HPDE6-E6E7 (cell line): ENCODE measurements around the gene SIRT6.
"Not testable (repeated sequence)": the region's sequence is repeated elsewhere in the genome, so short reads cannot be mapped to it uniquely, and the experiment has no call there.

Source experiments
- DNase-seq: peaks from one replicate; pipeline ENCODE4 v3.0.0; 2011; ENCODE audit warnings: missing footprints; ENCODE audit errors: extremely low spot score

Gene SIRT6

DNA sequence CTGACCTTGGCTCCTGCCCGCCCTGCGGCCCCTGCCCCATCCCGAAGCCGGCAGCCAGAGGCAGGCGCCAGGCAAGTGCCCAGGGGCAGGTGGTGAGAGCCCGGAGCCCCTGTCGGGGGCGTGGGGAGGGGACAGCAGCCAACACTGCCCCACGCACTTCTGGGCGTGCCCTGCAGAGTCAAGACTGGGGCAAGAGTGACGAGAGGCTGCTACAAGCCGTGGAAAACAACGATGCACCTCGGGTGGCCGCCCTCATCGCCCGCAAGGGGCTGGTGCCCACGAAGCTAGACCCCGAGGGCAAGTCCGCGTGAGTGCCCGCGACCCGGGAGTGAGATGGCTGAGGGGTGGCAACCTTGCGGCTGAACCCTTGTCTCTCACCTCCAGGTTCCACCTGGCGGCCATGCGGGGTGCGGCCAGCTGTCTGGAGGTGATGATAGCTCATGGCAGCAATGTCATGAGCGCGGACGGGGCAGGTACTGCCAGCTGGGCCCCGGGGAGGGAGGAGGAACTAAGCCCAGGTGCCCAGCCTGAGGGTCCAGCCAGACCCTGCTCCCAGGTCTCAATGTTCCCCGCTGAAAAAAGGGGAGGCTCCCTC, 17.4 kb upstream of the SIRT6 start:
- DNase-seq, result no peak

DNA sequence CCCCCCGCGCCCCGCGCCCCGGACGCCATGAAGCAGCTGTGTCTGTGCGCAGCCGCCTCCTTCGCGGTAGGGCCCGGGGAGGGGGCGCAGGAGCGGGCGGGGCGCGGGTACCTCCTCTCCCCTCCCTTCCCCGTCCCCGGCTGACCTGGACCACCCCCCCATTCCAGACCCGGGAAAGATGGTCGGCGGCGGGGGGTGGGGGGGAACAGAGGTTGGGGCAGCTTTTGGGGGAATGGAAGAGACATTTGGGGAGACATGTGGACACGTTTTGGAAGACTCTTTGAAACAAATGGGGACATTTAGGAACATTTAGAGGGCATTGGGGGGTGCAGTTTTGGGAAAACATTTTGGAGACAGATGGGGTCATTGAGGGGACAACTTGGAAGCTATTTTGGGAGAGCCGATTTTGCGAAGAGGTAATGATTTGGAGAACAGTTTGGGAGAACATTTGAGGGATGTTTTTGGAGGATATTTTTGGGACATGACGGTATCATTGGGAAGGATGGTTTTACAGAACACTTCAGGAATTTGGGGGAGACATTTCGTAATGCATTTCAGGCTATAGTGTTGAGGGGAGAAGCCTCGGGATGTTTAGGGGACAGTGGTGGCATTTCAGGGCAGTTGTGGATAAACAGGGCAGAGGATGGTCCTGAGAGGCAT, 16.2 kb upstream of the SIRT6 start:
- DNase-seq, result no peak

DNA sequence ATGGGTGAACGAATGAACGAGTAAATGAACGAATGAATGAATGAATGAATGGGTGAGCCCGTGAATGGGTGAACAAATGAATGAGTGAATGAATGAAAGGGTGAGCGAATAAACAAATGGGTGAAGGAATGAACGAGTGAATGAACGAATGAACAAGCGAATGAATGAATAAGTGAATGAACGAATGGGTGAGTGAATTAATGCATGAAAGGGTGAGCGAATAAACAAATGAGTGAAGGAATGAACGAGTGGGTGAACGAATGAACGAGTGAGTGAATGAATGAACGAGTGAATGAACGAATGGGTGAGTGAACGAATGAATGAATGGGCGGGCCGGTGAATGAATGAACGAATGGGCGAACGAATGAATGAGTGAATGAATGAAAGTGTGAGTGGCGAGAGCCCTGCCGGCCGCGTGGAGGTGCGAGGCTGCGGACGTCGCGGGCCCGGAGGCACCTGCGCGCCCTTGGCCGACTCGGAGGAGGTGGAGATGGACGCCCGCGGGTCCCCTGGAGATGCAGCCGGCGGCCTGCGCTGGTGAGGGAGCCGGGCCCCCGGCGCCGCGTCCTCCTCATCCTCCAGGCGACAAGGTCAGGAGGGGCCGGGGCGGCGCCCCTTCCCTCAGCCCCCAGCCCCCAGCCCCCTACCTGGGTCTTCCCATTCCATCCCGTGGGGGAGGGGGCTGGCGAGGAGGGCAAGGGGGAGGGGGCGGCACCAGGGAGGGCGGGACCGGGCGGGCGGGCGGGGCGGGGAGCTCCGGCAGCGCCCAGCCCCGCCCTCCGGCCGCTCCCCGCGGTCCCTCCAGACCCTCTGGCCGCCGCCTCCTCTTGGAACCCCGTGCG, 15.5 kb upstream of the SIRT6 start:
- DNase-seq, result no peak

- no peak for DNase-seq
These were observed 14.9 kb upstream of the SIRT6 start for GRCh38 chr19:4197228-4197624.

GRCh38 chr19:4196587-4197148, 14.3 kb upstream of the SIRT6 start:
- DNase-seq, result no peak

- no peak for DNase-seq
These were observed 13.6 kb upstream of the SIRT6 start for GRCh38 chr19:4196009-4196408.

DNA sequence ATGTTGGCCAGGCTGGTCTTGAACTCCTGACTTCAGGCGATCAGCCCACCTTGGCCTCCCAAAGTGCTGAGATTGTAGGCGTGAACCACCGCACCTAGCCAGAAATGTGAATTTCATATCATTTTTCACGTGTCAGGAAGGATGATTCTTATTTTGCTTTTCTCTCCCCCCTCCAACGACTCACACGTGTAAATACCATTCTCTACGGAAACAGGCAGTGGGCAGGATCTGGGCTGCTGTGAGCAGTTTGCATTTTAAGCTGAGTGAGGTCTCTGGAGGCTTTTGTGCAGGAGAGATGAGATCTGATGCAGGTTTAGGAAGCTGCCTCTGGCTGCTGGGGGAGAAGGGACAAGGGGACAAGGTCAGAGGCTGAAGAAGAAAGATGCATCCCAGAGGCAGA, 12.0 kb upstream of the SIRT6 start:
- DNase-seq, result no peak

GRCh38 chr19:4192537-4192936, 10.2 kb upstream of the SIRT6 start:
- not testable (repeated sequence) for DNase-seq

DNA sequence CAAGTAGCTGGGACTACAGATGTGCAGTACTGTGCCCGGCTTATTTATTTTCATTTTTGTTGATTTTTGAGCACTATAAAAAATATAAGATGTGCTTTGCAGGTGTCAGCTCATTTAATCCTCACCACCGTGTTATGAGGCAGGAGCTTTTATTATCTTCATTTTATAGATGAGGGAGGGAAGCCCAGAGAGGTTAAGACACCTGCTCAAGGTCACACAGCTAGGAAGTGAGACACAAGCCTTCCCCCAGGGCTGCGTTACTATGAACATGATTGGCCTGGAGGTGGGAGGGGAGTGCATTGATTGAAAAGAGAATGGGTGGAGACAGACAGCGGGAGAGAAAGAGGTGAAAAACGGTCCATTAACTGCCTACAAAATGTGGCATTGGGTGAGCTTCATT, 7.3 kb upstream of the SIRT6 start:
- DNase-seq, result no peak

DNA sequence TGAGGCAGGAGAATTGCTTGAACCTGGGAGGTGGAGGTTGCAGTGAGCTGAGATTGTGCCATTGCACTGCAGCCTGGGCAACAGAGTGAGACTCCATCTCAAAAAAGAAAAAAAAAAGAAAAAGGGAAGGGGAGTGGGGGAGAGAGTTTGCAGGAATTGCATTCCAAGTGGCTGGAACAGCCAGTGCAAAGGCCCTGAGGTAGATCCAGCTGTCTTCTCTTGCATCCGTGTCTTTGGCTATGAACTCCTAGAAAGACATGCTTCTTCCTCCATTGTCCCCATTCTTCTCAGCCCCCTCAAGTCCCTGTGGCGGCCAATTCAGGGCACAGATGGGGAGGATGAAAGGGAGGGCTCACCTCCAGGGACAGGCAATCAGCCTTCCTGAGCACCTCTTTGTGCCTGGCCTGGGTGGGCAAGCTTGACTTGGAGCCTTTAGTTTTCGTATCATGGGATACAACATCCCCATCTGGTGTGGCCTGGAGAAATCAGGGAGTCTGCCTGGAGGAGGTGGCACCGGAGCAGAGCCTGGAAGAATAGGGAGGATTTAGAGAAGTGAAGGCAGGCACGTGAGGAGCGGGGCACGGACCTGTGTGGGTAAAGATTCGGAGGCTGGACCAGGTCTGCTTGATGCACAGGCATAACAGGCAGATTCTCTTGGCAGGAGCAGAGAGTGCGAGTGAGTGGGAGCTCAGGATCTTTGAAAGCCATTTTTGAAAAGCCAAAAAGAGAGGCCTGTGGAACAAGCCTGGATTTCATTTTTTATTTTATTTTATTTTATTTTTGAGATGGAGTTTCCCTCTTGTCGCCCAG, 5.2 kb upstream of the SIRT6 start:
- no peak for DNase-seq

- peak; percentile 67 for DNase-seq
These were observed 4.0 kb upstream of the SIRT6 start for GRCh38 chr19:4186087-4186993.

DNA sequence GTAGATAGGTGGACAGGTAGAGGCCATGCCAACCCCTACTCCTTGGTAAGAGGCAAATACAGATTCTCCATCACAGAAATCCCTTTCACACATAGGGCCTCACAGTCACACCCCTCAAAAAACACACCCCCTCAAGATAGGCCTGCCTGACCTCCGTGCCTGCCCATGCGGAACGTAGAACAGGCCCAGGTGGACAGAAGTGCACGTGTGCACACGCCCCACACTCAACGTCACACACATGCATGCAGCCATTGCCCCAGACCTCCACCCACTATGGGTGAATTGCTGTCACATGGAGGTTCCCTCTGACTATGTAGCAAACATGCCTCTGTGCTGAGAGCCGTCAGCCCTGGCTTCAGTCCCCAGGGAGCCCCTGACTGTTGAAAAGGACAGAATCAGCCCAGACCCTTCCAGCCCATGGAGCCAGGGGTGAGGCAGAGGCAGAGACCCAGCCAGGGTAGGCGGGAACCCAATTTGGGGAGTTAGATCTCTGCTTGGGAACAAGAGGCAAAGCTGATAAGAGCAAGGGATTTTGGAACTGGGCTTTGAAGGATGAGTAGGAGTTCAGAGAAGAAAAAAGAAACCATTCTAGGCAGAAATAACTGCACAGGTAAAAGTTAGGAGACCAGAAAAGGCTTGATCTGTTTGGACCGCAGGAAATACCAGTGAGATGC, 3.2 kb upstream of the SIRT6 start:
- DNase-seq, result no peak

DNA sequence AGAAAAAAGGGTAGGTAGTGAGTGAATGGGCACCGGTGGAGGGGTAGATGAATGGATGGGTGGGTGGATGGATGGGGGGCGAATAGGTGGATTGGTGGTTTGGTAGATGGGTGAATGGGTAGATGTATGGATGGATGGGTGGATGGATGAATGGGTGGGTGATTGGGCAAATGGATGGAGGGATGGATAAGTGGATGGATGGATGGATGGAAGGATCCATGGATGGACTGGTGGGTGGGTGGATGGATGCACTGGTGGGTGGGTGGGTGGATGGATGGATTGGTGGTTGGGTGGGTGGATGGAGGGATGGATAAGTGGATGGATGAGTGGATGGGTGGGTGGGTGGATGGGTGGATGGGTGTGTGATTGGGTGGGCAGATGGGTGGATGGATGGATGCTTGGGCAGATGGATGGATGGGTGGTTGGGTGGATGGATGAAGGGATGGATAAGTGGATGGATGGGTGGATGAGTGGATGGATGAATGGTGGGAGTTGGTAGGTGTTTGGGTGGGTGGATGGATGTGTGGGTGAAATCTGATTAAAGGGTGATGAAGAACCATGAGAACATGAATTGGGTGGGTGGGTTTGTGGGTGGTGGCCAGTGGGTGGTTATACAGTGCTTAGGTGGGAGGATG, 2.5 kb upstream of the SIRT6 start:
- no peak for DNase-seq

DNA sequence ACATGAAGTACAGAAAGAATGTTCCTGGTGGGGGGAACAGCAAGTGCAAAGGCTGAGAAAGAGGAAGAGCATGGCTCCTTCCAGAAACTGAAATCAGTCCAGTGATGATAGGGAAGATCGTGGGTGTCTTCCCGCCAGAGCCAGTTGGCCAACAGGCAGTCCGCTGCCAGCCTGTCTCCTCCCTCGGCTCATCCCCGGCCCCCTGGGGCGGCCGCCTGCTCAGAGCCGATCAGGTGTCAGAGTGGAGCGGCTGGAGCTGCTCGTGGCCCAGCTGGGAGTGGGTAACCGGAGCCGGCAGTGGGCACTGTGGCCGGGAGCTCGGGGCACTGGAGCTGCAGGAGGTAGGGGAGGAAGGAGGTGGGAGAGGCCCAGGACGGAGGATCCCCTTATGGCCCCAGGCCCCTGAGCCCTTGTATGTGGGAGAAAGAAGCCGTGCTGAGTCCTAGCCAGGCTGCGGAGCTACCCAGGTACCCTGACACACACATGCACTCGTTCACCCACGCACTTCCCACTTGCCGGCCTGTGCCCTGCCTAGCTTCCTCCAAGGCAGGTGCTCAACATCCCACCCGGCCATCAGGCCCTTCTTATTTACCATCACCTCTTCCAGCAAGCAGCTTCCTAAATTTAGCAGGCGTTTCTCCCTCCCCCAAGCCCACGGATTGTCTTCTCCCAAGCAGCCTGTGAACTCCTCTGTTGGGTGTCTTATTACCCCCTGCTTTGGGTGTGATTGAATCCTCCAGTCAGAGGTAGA, 1.8 kb upstream of the SIRT6 start:
- DNase-seq, result no peak

GRCh38 chr19:4181053-4181508, 1.3 kb downstream of the SIRT6 start:
- no peak for DNase-seq

DNA sequence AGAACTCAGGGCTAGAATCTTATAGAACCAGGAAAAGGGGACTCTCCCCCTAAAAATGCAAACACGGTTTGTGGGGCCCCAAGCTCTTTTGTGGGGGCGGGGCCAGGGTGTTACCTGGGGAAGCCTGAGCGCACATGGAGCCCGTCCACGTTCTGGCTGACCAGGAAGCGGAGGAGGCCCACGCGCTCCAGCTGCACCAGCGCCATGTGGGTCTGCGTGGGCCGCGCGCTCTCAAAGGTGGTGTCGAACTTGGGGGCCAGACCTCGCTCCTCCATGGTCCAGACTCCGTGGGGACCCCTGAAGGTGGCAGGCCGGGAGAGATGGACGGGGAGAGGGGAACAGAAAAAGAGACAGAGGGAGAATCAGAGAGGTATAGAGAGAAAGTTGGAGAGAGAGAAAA, 3.4 kb downstream of the SIRT6 start:
- DNase-seq, result no peak

GRCh38 chr19:4177146-4177545, 5.2 kb downstream of the SIRT6 start:
- DNase-seq, result no peak

DNA sequence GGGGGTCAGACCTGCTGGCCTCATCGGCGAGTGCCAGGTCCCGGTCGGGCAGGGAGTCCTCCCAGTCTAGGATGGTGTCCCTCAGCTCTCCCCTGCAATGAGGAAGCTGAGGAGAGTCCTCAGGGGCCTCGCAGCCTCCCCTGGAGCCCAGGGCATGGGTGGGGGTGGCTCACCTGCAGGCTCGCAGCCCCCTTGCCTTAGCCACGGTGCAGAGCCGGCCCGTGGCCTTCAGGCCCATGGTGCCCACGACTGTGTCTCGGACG, 6.8 kb downstream of the SIRT6 start:
- no peak for DNase-seq
